Neuronal stem cell (in vitro differentiated cells): Measurements from ENCODE around the gene RASAL1.

Experiments
- DNase-seq: peaks from one replicate; pipeline ENCODE4 v3.0.0-alpha.2; 2013; ENCODE audit warnings: low spot score
- H2AFZ ChIP-seq: one replicate; pipeline ENCODE4 v1.6.1; 2013; ENCODE audit warnings: mild to moderate bottlenecking, low read length, inconsistent platforms
- H2AK5ac ChIP-seq: 2 replicates; pipeline ENCODE4 v1.6.1; 2013; ENCODE audit warnings: low read depth, mild to moderate bottlenecking, inconsistent platforms, low read length, moderate library complexity, mixed read lengths
- H2BK120ac ChIP-seq: 2 replicates; pipeline ENCODE4 v1.6.1; 2013; ENCODE audit warnings: low read depth, mild to moderate bottlenecking, inconsistent platforms, low read length, moderate library complexity, mixed read lengths
- H2BK12ac ChIP-seq: one replicate; pipeline ENCODE4 v1.6.1; 2013; ENCODE audit warnings: low read length, inconsistent platforms
- H2BK15ac ChIP-seq: 2 replicates; pipeline ENCODE4 v1.6.1; 2013; ENCODE audit warnings: mild to moderate bottlenecking, low read length, inconsistent platforms, mixed read lengths
- H2BK5ac ChIP-seq: one replicate; pipeline ENCODE4 v1.6.1; 2013; ENCODE audit warnings: inconsistent platforms, mild to moderate bottlenecking, low read length, moderate library complexity
- H3K14ac ChIP-seq: one replicate; pipeline ENCODE4 v1.6.1; 2013; ENCODE audit warnings: low read length, inconsistent platforms
- H3K18ac ChIP-seq: 2 replicates; pipeline ENCODE4 v1.6.1; 2013; ENCODE audit warnings: low read length, inconsistent platforms
- H3K23ac ChIP-seq: 2 replicates; pipeline ENCODE4 v1.6.1; 2013; ENCODE audit warnings: low read depth, mild to moderate bottlenecking, mixed read lengths, low read length, inconsistent platforms; ENCODE audit not compliant: poor library complexity
- H3K27ac ChIP-seq: replicated peaks from 3 replicates; pipeline ENCODE4 v1.5.1; 2013; ENCODE audit warnings: low read length, inconsistent platforms
- H3K27me3 ChIP-seq, 3 experiments: 2 replicates each; pipeline ENCODE4 v1.6.1; 2013; ENCODE audit warnings: low read length in 3 of 3, mild to moderate bottlenecking in 2 of 3, inconsistent platforms in 1 of 3, low read depth in 1 of 3, mixed read lengths in 1 of 3, moderate library complexity in 1 of 3; ENCODE audit not compliant: control insufficient read depth in 3 of 3, insufficient read depth in 3 of 3
- H3K36me3 ChIP-seq, 2 donors: replicated peaks in 1 of 2; 2 replicates each; pipeline ENCODE4 v1.6.1; 2013; ENCODE audit warnings: low read length in 2 of 2; ENCODE audit not compliant: control insufficient read depth in 2 of 2, insufficient read depth in 2 of 2
- H3K4ac ChIP-seq: 2 replicates; pipeline ENCODE4 v1.6.1; 2013; ENCODE audit warnings: inconsistent platforms, mild to moderate bottlenecking, low read length, moderate library complexity
- H3K4me1 ChIP-seq, 2 donors: 1 replicate in 1 of 2; 2 replicates in 1 of 2; pipeline ENCODE4 v1.6.1; 2013; ENCODE audit warnings: low read length in 2 of 2, low read depth in 1 of 2; ENCODE audit not compliant: control insufficient read depth in 2 of 2, insufficient read depth in 1 of 2
- H3K4me2 ChIP-seq: one replicate; pipeline ENCODE4 v1.6.1; 2013; ENCODE audit warnings: mild to moderate bottlenecking, low read length, inconsistent platforms; ENCODE audit not compliant: insufficient read depth, poor library complexity, severe bottlenecking
- H3K4me3 ChIP-seq, 2 donors: 2 replicates each; pipeline ENCODE4 v1.5.1; 2013; ENCODE audit warnings: low read length in 2 of 2, mild to moderate bottlenecking in 2 of 2, inconsistent platforms in 1 of 2, moderate library complexity in 1 of 2
- H3K79me1 ChIP-seq: one replicate; pipeline ENCODE4 v1.6.1; 2013; ENCODE audit warnings: low read depth, mild to moderate bottlenecking, inconsistent platforms, low read length, moderate library complexity
- H3K9ac ChIP-seq: one replicate; pipeline ENCODE4 v1.6.1; 2013; ENCODE audit warnings: mild to moderate bottlenecking, low read depth, low read length, inconsistent platforms; ENCODE audit not compliant: poor library complexity
- H3K9me3 ChIP-seq, 2 donors: replicated peaks in 1 of 2; 2 replicates each; pipeline versions ENCODE3 to v1.6.1; 2013; ENCODE audit warnings: low read length in 2 of 2, mild to moderate bottlenecking in 2 of 2, inconsistent platforms in 1 of 2, low read depth in 1 of 2, mixed read lengths in 1 of 2, moderate library complexity in 1 of 2; ENCODE audit not compliant: control insufficient read depth in 2 of 2, insufficient read depth in 1 of 2
- H4K8ac ChIP-seq: one replicate; pipeline ENCODE4 v1.6.1; 2013; ENCODE audit warnings: low read depth, mild to moderate bottlenecking, inconsistent platforms, low read length, moderate library complexity
- H4K91ac ChIP-seq: one replicate; pipeline ENCODE4 v1.6.1; 2013; ENCODE audit warnings: low read length, low read depth, mild to moderate bottlenecking, inconsistent platforms; ENCODE audit not compliant: poor library complexity
- WGBS, 2 donors: extraction: QIAGEN DNeasy Blood & Tissue Kit; methylation state at CpG; one replicate each; pipeline ENCODE4 v1.1.7; 2013; ENCODE audit warnings: missing lambda C conversion rate in 2 of 2, mixed read lengths in 1 of 2; ENCODE audit not compliant: insufficient read length in 2 of 2, insufficient replicate concordance in 1 of 2; ENCODE audit errors: extremely low coverage in 2 of 2; 5-methylcytosine and 5-hydroxymethylcytosine counted together

Gene RASAL1

GRCh38 chr12:113133666-113134065, 1.9 kb downstream of the RASAL1 start:
- no peak overlapping the region for H4K8ac ChIP-seq
- H3K14ac ChIP-seq, result no peak overlapping the region
- no peak for DNase-seq
- H3K9ac ChIP-seq, result no peak overlapping the region
- H2BK5ac ChIP-seq, result no peak overlapping the region
- H3K4me3 ChIP-seq, result no peak overlapping the region
- no peak overlapping the region for H2BK15ac ChIP-seq
- peaks cover 0 to 7% of the 10 kb centered on the region in 2 donors for H3K4me1 ChIP-seq
- H2BK120ac ChIP-seq, result no peak overlapping the region
- H3K27ac ChIP-seq, result no peak overlapping the region
- no peaks in the 10 kb centered on the region for H3K9me3 ChIP-seq
- no peak overlapping the region for H2BK12ac ChIP-seq
- H3K4ac ChIP-seq, result no peak overlapping the region
- H3K27me3 ChIP-seq, result peaks cover 3 to 69% (median 20%) of the 10 kb centered on the region in 3 experiments
- no peaks in the 10 kb centered on the region for H3K36me3 ChIP-seq
- no peak overlapping the region for H2AFZ ChIP-seq
- no peak overlapping the region for H3K4me2 ChIP-seq
- H2AK5ac ChIP-seq, result peak overlapping the region; percentile 41
- H3K18ac ChIP-seq, result peak overlapping the region; percentile 49
- H3K23ac ChIP-seq, result no peak overlapping the region
- no peak overlapping the region for H4K91ac ChIP-seq
- peaks cover 4% of the 10 kb centered on the region for H3K79me1 ChIP-seq
- no CpG with 5 or more reads among the region's 3 CpGs for WGBS, 2 donors

- Histone ChIP-seq H2AFZ (no peak overlapping the region), H2BK5ac (no peak overlapping the region), H3K27ac (no peak overlapping the region), H4K91ac (no peak overlapping the region), H3K23ac (no peak overlapping the region), H3K9me3 (no peaks in the 10 kb centered on the region), H3K27me3 (peaks cover 3 to 70% (median 19%) of the 10 kb centered on the region in 3 experiments), H3K4me1 (peaks cover 0 to 7% of the 10 kb centered on the region in 2 donors), H2BK120ac (no peak overlapping the region), H2BK12ac (no peak overlapping the region), H3K4me3 (no peak overlapping the region), H3K4ac (no peak overlapping the region), H4K8ac (no peak overlapping the region), H2AK5ac (peak overlapping the region; percentile 79), H3K4me2 (no peak overlapping the region), H2BK15ac (peak overlapping the region; percentile 86), H3K18ac (peak overlapping the region; percentile 27), H3K9ac (no peak overlapping the region), H3K14ac (no peak overlapping the region), H3K79me1 (peaks cover 4% of the 10 kb centered on the region), H3K36me3 (no peaks in the 10 kb centered on the region)
- no CpG with 5 or more reads among the region's 6 CpGs for WGBS, 2 donors
- DNase-seq, result no peak
Measured at GRCh38 chr12:113133036-113133435, 2.5 kb downstream of the RASAL1 start.

DNA sequence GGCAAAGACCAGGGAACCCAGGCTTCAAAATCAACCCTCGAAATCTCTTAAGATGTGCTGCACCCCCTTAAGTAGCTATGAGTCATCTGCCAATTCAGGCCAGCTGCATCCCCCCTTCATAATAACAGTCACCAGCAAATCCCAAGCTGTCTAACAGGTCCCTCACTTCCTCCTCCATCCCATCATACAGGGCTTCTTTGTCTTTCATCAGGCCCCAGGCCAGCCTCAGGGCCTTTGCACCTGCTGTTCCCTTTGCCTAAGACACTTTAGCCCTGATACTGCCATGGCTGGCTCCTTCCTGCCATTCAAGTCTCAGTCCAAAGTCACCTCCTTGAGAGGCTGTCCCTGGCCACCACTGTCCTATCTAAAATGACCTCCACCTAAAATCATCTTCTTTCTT, 4.0 kb downstream of the RASAL1 start:
- Histone ChIP-seq H3K18ac (no peak overlapping the region), H3K9ac (no peak overlapping the region), H3K79me1 (peaks cover 4% of the 10 kb centered on the region), H4K8ac (no peak overlapping the region), H3K9me3 (no peaks in the 10 kb centered on the region), H4K91ac (no peak overlapping the region), H2BK15ac (no peak overlapping the region), H3K27me3 (peaks cover 3 to 68% (median 18%) of the 10 kb centered on the region in 3 experiments), H3K4ac (no peak overlapping the region), H3K14ac (no peak overlapping the region), H3K4me3 (no peak overlapping the region), H2AFZ (no peak overlapping the region), H2BK5ac (no peak overlapping the region), H2BK12ac (no peak overlapping the region), H3K4me2 (no peak overlapping the region), H3K27ac (no peak overlapping the region), H2BK120ac (no peak overlapping the region), H3K4me1 (peaks cover 0 to 7% of the 10 kb centered on the region in 2 donors), H3K36me3 (no peaks in the 10 kb centered on the region), H2AK5ac (peak overlapping the region; percentile 27), H3K23ac (no peak overlapping the region)
- no peak for DNase-seq
- no CpG with 5 or more reads among the region's 1 CpG for WGBS, 2 donors

DNA sequence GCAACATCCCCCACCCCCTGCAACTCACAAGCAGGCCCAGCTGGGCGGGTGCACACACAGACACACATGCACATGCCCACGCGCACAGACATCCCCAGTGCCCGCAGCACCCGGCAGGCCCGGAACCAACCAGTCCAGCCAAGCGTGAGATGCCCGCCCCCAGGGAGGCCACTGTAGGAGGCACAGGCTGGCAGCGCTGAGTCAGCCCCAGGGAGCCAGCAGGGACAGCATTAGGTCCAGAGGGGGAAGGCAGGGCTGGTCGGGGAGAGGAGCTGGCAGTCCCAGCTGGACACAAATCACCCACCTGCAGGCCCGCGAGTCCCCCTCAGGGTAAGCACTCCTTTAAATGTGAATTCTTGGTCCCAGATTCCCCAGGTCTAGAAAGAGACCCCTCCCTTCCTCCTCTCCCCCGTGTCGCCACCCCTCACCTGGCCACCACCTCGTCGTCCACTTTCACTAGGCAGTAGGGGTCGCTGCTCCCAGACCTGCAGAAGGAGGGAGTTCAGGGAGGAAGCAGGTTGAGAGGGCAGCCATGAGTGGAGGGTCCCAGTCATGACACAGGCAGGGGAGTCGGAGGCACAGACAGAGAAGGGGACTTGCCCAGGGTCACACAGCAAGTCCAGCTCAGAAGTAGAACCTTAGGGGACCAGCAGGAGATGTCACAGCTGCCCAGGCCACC, 5.0 kb downstream of the RASAL1 start:
- H2BK120ac ChIP-seq, result no peak overlapping the region
- no peaks in the 10 kb centered on the region for H3K36me3 ChIP-seq
- H3K27me3 ChIP-seq, result peaks cover 3 to 59% (median 14%) of the 10 kb centered on the region in 3 experiments
- H3K79me1 ChIP-seq, result peaks cover 4% of the 10 kb centered on the region
- no peaks in the 10 kb centered on the region for H3K9me3 ChIP-seq
- no peak overlapping the region for H3K4ac ChIP-seq
- no peak overlapping the region for H3K4me2 ChIP-seq
- peak overlapping the region in 1 of 2 donors; percentile 59 for H3K4me3 ChIP-seq
- peak overlapping the region; percentile 75 for H2BK12ac ChIP-seq
- no peak overlapping the region for H3K9ac ChIP-seq
- H4K91ac ChIP-seq, result no peak overlapping the region
- peak overlapping the region; percentile 98 for H2AK5ac ChIP-seq
- peaks cover 0 to 3% of the 10 kb centered on the region in 2 donors for H3K4me1 ChIP-seq
- H3K23ac ChIP-seq, result peak overlapping the region; percentile 80
- WGBS, 2 donors, result no CpG with 5 or more reads among the region's 18 CpGs
- no peak overlapping the region for H3K27ac ChIP-seq
- no peak for DNase-seq
- H2BK5ac ChIP-seq, result no peak overlapping the region
- no peak overlapping the region for H3K14ac ChIP-seq
- H2AFZ ChIP-seq, result no peak overlapping the region
- peak overlapping the region; percentile 67 for H2BK15ac ChIP-seq
- peak overlapping the region; percentile 72 for H3K18ac ChIP-seq
- no peak overlapping the region for H4K8ac ChIP-seq
